Stimulated activated CD8-positive, alpha-beta memory T cell treated with anti-CD3 and anti-CD28 coated beads, Interleukin-12 subunit alpha, Interleukin-12 subunit beta, amount 100 ng/mL, for 1 hour (primary cell): Measurements from ENCODE around the gene SULT1A2.
"Not testable (repeated sequence)": the region's sequence is repeated elsewhere in the genome, so short reads cannot be mapped to it uniquely, and the experiment has no call there.

Source experiments
- DNase-seq: peaks from one replicate; pipeline ENCODE4 v3.0.0-alpha.2; 2020; ENCODE audit warnings: low read depth

Gene SULT1A2

DNA sequence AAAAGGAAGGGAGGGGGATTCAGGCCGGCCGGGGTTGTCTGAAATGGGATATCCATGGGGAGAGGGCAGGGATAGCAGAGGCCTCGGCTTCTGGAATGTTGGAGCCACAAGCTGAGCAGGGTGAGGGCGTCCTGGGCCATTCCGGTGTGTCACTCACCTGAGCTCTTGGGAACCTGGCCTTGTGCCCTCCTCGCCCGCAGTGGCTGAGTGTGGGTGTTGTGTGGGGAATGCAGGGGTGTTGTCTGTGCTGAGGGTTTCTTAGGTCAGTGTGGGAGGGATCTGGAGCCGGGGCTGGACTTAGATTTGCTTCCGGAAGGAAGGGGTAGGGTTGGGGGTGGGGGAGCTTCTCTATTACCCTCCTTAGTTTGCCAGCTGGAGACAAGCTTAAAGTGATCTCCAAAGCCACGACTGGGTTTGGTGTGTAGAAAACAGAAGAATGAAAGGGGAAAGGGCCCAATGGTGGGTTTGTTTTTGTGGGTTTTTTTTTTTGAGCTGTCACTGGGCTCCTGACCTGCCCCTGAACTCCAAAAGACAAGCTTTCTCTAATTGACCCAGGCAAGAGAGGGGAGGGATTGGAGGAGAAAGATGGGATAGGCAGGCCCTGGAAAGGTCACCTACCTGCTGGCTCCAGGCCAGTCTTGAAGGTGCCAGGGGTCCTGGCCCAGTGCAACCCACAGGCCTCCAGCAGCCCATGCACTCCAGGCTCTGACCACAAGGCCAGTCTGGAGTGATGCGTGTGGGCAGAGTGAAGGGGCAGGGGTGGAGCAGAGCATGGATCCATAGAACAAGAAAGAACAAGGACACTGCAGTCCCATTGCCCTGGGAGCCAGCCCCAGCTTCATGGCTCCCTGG is at the start of gene SULT1A2:
TSS of gene SULT1A2 (minus strand) at position 211 of the 852 bp plus-strand sequence. CDS start 1,120 bp downstream, outside the sequence.
- no peak for DNase-seq

DNA sequence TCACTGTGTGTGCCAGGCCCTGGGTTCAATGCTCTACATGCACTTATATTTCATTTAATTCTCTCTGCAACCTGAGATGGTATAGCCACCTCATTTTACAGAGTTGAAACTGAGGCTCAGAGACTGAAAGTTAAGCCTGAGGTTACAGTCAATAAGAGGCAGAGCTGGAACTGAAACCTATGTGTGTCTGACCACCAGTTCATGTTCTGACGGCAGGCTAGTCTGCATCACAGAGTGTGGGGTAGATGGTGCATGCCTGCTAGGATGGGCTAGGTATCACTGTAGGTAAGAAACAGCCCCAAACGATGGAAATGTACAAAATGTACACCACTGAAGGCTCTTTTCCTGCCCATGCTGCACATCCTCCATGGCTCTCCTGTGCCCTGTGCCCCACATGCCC is 43.1 kb upstream of the SULT1A2 start:
- not testable (repeated sequence) for DNase-seq

DNA sequence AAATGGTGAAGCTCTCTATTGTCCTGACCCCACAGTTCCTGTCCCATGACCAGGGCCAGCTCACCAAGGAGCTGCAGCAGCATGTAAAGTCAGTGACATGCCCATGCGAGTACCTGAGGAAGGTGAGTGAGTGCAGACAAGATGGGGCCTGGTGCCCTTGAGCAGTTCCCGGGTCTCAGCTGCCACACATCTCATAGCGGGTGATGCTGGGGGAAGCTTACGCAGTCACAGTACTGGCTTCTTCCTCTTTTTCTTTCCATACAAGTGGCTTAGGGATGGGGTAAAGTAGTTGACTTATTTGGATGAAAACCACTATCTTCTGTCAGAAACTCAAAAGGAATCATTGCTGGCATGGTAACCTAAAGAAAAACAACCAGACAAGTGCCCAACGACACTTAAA is 41.5 kb upstream of the SULT1A2 start:
- not testable (repeated sequence) for DNase-seq

DNA sequence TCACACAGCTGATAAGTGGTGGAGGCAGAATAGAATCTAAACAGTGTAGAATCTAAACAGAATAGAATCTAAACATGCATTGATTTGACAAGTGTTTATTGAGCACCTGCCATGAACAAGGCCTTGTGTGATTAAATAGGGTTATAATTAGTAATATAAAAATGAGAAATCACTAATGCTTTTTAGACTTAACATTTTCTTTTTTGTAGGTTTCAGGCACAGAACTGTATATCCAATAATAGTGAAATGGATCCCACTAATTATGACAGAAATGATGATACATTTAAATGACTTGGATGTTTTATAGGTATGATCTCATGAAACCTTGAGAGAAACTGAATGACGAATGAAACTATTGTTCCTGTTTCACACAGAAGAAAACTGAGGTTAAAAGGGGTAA is 40.9 kb upstream of the SULT1A2 start, which contains the start of gene NPIPB8:
TSS of gene NPIPB8 (plus strand) at position 301 of the 400 bp plus-strand sequence. CDS start 296 bp downstream, outside the sequence.
- not testable (repeated sequence) for DNase-seq

DNA sequence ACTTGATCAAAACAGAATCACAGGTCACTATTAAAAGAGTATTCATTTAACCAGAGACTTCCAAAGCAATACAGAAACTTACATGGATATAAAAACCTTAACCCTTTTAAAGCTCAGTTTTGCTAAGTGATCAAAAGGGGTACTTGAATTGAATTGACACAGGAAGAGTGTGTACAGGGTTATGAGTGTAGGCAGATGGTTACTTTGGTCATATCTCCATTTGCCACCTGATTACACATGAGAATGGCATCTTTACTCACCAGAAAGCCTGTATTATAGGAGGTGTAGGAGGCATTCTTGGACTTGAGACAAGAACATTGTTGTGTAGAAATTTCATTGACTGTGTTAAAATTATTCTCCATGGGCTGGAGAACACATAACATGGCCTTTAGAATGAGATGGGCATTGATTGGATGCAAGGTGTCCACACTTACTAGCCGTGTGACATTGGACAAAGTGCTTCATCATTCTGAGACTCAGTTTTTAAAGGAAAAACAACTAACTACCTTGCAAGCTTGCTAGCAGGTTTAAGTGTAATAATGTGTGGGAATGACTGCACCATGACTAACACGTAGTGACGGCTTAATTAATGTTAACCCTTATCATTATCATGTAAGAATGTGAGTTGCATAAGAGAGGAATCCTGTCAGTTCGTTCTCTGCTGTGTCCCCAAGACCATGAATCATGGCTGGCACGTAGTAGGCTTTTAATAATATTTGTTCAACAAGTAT is 39.4 kb upstream of the SULT1A2 start:
- DNase-seq: not testable (repeated sequence)

DNA sequence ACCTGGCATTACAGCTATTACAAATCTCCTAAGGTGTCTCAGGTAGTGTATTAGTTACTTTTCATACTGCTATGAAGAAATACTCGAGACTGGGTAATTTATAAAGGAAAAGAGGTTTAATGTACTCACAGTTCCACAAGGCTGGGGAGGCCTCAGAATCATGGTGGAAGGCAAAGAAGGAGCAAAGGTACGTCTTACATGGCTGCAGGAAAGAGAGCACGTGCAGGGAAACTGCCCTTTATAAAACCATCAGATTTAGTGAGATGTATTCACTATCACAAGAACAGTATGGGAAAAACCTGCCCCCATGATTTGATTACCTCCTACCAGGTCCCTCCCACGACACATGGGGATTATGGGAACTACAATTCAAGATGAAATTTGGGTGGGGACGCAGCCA is 34.1 kb upstream of the SULT1A2 start:
- DNase-seq: not testable (repeated sequence)

DNA sequence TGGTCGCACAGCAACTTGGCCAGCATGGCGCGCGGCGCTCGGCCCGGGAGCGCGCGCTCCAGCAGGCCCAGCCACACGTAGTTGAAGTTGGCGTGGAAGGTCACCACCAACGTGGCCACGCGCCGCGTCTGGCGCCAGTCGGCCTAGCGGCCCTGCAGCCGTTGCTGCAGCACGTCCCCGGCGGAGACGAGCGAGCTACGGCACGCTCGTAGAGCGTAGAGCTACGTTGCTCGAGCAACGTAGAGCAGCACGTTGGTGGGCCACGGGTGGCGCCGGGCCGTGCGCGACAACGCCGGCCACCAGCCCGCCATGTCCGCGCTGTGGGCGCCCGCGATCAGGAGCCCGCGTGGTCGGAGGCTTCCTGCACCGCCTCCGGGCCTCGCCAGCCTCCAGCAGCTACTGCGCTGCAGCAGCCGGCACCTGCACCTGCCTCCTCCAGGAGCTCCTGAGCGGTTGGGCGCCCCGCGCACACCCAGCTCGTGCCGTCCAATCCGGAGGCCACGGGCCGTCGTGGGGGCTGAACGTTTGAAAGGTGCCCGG is 26.4 kb upstream of the SULT1A2 start:
- peak; percentile 20 for DNase-seq

DNA sequence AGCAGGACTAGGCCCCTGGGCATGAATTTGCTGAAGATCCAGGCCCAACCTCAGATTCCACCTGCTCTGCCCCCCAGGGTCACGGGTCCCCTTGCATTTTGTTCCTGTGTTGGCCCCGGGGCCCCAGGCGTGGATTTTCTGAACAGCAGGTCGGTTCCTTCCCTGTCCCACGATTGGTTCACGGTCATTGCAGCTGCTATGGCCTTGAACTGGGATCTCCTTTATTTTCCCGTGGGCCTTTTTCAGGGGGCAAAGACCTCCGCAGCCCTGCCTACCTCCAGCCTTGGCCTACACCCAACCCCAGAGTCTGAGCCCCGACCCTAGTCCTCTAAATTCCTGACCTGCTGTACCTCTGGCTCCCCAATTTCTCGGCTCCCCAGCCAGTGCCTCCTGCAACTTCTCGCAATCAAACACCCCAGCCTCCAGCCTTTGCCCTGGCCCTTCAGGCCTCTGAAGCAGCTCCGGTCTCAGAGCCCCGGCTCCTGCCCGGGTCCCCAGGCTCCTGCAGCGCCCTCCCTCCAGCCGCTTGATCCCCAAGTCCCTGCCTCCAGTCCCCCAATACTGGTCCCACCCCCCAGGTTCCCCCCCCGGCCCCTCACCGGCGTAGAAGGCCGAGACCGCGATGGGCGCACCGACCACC is 25.8 kb upstream of the SULT1A2 start:
- DNase-seq: not testable (repeated sequence)

DNA sequence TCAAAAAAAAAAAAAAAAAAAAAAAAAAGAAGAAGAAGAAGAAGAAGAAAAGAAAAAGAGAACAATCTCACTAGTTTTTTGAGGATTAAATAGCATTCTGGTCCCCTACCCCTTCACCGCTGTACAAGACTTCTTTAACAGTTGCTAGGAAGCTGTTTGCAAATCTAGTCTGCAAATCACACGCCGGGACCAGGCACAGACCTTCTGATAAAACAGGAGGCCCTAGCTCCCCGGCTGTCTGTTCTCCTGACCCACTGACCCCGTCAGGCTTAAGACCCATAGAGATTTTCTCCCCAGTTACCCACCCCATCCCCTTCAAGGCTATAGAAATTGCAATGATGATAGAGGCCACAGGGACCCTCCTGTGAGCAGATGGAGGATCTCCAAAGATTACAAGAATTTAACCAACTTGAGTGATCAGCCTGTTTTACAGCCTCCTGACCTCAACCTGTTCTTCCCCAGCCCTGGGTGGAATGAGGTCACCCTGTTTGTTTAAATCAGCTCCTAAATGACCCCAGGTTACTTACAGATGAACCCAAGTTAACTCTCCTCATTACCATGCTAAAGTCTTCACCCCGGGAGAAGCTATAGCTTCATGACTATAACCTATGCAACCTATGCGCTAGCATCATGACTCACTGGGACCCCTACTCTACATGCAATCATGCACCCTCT is 24.8 kb upstream of the SULT1A2 start:
- DNase-seq: no peak

DNA sequence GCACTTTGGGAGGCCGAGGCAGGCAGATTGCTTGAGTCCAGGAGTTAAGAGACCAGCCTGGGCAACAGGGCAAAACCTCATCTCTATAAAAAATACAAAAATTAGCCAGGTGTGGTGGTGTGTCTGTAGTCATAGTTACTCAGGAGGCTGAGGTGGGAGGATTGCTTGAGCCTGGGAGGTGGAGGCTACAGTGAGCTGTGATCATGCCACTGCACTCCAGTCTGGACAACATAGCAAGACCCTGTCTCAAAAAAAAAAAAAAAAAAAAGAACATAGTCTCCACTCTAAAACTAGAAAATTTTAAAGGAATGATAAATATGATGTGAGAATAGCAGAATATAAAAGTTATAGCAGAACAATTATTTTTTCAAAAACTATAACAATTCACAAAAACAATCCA is 23.5 kb upstream of the SULT1A2 start:
- DNase-seq: not testable (repeated sequence)

DNA sequence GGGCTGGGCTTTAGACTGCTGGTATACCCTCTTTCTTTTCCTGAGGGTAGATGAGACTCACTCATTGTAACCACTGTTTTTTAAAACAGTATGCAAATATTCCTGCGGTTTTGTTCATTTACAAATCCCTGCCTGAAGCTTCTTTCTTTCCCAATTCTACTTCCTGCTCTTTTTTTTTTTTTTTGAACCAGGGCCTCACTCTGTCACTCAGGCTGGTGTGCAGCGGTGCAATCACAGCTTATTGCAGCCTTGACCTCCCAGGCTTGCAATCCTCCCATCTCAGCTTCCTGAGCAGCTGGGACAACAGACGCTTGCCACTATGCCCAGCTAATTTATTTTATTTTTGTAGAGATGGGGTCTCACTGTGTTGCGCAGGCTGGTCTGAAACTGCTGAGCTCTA is 21.0 kb upstream of the SULT1A2 start:
- DNase-seq: no peak

DNA sequence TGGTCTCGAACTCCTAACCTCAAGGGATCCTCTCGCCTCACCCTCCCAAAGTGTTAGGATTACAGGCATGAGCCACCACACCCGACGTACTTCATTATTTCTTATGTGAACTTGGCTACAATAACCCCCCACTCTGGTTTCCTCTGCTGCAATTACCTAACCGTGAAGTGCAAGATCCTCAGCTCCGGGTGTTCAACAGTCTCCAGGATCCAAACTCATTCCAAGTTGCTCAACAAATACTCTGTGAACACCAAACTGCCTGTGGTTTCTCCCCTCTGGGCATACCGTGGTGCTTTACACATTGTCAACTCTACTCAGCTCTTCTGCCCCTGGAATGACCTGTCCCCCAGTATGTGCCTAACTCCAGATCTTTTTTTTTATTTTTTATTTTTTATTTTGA is 19.8 kb upstream of the SULT1A2 start:
- DNase-seq: no peak

DNA sequence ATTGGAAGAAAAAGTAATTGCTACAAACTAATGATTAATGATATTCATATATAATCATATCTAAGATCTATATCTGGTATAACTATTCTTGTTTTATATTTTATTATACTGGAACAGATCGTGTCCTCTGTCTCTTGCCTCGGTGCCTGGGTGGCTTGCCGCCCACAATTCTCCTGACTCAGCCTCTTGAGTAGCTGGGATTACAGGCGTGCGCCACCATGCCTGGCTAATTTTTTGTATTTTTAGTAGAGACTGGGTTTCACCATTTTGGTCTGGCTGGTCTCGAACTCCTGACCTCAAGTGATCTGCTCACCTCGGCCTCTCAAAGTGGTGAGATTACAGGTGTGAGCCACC is 19.4 kb upstream of the SULT1A2 start:
- not testable (repeated sequence) for DNase-seq

DNA sequence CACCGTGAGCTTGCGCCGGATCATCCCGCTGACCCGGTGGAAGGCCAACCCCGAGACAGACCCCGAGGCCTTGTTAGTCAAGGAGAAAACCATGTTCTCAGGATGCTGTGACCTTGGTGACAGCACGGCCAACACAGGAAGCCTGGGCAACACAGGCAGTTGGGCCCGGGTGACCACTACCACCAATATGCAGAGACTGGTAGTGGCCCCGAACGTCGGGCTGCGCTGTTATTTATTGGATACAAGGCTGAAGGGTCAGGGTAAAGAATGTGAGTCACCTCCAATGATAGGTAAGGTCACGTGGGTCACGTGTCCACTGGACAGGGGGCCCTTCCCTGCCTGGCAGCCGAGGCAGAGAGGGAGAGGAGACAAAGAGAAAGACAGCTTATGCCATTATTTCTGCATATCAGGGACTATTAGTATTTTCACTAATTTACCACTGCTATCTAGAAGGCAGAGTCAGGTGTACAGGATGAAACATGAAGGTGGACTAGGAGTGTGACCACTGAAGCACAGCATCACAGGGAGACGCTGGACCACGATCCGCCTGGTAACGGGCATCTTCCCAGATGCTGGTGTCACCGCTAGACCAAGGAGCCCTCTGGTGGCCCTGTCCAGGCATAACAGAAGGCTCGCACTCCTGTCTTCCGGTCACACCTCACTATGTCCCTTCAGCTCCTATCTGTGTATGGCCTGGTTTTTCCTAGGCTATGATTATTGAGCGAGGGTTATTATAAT is 18.8 kb upstream of the SULT1A2 start:
- not testable (repeated sequence) for DNase-seq

DNA sequence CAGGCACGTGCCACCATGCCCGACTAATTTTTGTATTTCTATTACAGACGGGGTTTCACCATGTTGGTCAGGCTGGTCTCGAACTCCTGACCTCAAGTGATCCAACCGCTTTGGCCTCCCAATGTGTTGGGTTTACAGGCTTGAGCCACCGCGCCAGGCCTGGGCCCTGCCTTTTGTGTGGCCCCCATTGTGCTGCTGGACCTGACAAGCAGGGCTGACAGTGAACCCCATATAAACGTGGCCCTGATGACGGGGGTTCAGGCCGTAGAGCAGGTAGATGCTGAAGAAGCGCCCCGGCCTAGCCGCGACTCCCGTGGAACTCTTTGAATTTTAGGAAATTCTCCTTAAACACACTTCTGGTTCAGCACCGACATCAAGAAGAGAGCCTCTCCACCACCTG is 17.7 kb upstream of the SULT1A2 start:
- not testable (repeated sequence) for DNase-seq

DNA sequence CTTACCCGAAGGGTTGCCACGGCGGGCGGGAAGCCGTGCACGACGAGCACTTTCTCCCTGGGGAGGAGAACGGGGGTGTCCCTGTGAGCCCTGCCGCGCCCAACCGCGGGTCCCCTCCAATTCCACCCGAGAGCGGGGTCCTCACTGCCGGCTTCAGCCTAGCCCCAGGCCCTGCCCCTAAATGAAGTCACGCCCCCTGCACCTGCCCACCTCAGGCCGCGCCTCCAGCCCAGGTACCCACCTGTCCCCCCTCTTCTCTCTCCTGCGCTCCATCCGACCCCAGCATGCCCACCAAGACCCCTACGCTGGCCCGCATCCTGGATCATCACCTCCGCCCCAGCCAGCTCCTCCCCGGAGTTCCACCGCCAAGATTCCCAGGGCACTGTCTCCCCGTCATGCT is 17.1 kb upstream of the SULT1A2 start:
- DNase-seq: not testable (repeated sequence)

DNA sequence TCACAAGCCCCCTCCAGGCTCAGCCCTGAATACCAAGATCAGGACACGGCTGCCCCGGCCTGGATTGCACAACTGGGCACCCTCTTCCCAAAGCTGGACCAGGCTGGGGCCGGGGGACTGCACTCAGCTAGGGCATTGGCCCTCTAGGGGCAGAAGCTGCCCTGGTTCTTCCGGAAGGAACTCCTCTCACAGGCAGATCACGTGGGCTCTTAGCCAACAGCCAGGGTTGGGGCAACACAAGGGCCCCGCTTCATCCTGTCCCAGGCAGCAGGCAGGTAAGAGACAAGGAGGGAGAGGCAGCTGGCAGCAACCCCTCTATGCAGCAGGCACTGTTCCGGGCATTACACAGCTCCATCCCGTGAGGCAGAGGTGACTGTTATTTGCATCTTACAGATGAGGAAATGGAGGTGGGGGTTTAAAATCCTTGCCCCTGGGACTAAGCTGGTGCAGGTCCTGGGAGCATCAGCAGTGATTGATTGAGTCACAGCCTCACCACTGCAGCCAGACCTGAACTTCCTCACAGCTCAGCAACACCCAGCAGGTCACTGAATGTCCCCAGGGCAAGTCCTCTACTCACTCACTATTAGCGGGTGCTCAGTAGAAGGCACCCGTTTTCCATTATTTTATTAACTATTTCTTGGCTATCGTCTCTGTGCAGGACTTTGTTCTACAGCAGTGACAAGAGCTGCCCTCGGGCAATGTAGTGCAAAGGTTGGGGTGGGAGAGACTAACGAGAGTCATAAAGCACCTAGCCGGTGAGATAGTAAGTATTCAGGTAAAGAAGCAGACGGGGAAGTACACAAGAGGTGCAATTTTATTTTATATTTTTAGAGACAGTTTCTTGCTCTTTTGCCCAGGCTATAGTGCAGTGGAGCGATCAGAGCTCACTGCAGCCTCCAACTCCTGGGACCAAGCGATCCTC is 15.8 kb upstream of the SULT1A2 start:
- DNase-seq: not testable (repeated sequence)

DNA sequence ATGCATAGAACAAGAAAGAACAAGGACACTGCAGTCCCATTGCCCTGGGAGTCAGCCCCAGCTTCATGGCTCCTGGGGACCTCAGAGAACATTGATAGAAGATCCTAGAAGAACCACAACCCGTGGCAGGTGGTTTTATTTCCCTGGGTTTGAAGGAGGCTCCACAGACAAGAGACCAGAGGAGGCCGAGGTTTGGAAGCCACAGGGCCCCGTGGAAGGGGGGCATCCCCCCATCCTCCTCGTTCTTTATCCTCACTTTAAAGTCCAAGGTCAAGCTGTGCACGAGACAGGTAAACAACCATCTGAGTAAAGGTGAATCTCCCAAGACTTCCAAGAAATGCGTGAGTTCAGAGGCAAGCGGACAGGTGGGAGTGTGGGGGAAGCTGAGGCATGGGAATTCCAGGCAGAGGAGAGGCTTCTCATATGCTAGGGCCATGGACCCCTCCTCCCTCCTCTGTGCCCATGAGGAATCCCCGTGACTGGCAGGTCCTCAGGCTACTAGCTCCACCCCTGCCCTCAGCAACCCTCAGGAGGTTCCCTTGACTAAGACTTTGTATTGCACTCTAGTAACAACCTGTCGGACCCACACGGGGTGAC is 13.8 kb upstream of the SULT1A2 start:
- DNase-seq: no peak
